Kidney epithelial cell (primary cell): ENCODE measurements around the gene C5orf58. TPM values are rescaled to one million over a fixed set of nuclear protein-coding genes. Genes with fewer than 3 reads are reported as not detected.
A peak's percentile ranks its signal among the peaks of the same experiment; 100 is the strongest.

Source experiments
- DNase-seq: peaks from one replicate; pipeline ENCODE4 v3.0.0-alpha.2; 2010; ENCODE audit warnings: low read depth
- H3K27me3 ChIP-seq: 2 replicates; pipeline ENCODE4 v1.6.0; 2011; ENCODE audit warnings: low read length; ENCODE audit not compliant: control insufficient read depth, insufficient read depth
- H3K36me3 ChIP-seq: 2 replicates; pipeline ENCODE4 v1.5.1; 2011; ENCODE audit warnings: low read length; ENCODE audit not compliant: control insufficient read depth, insufficient read depth
- H3K4me3 ChIP-seq: 2 replicates; pipeline ENCODE4 v1.5.1; 2011; ENCODE audit warnings: low read depth, mild to moderate bottlenecking, control low read depth, low read length
- CTCF ChIP-seq: IDR thresholded peaks from 2 replicates; pipeline ENCODE4 v1.5.1; 2011; ENCODE audit warnings: mild to moderate bottlenecking, moderate library complexity, low read length, control low read depth, inconsistent platforms; ENCODE audit not compliant: insufficient read depth, poor library complexity, severe bottlenecking
- total RNA-seq: library from RNA; depleted of rRNA; stranded (reverse); fragments of >200 nt; gene quantifications from 2 replicates; pipeline ENCODE4 v1.2.3, GENCODE V29; 2015

The C5orf58 gene
- total RNA-seq, 1 donor from 2014 or later, result not detected

- DNase-seq, result no peak
- no peaks in the 10 kb centered on the region for H3K27me3 ChIP-seq
- no peak for TF ChIP-seq CTCF
- no peak overlapping the region for H3K4me3 ChIP-seq
- H3K36me3 ChIP-seq, result no peaks in the 10 kb centered on the region
Observed at GRCh38 chr5:170252109-170252508, 19.3 kb downstream of the C5orf58 start.

GRCh38 chr5:170252720-170253350 is 20.1 kb downstream of the C5orf58 start:
- Histone ChIP-seq H3K4me3 (no peak overlapping the region), H3K36me3 (no peaks in the 10 kb centered on the region), H3K27me3 (no peaks in the 10 kb centered on the region)
- no peak for TF ChIP-seq CTCF
- DNase-seq, result no peak

GRCh38 chr5:170254056-170254455 is 21.3 kb downstream of the C5orf58 start:
- Histone ChIP-seq H3K27me3 (no peaks in the 10 kb centered on the region), H3K36me3 (no peaks in the 10 kb centered on the region), H3K4me3 (no peak overlapping the region)
- TF ChIP-seq CTCF, result no peak
- DNase-seq, result peak; percentile 7

- Histone ChIP-seq H3K4me3 (no peak overlapping the region), H3K36me3 (no peaks in the 10 kb centered on the region), H3K27me3 (no peaks in the 10 kb centered on the region)
- no peak for TF ChIP-seq CTCF
- no peak for DNase-seq
Observed at GRCh38 chr5:170256571-170256970, 23.8 kb downstream of the C5orf58 start.

- no peak for TF ChIP-seq CTCF
- H3K36me3 ChIP-seq, result no peaks in the 10 kb centered on the region
- no peaks in the 10 kb centered on the region for H3K27me3 ChIP-seq
Observed at GRCh38 chr5:170257370-170257769, 24.6 kb downstream of the C5orf58 start.

GRCh38 chr5:170261528-170262043 is 28.8 kb downstream of the C5orf58 start:
- no peak overlapping the region for H3K4me3 ChIP-seq
- no peaks in the 10 kb centered on the region for H3K36me3 ChIP-seq
- peaks cover 6% of the 10 kb centered on the region for H3K27me3 ChIP-seq
- TF ChIP-seq CTCF, result no peak
- DNase-seq, result no peak

More at GRCh38 chr5:170257370-170257769, 24.6 kb downstream of the C5orf58 start:
- H3K4me3 ChIP-seq, result no peak overlapping the region
- no peak for DNase-seq
